DLD1 (cell line): ENCODE measurements around the gene NATD1.
"Not testable (repeated sequence)": the region's sequence is repeated elsewhere in the genome, so short reads cannot be mapped to it uniquely, and the experiment has no call there.

ENCODE experiments used
- in situ Hi-C: cut with HindIII; loops from 2 replicates; pipeline ENCODE4 v1.10.0; 2017; ENCODE audit warnings: low sequenced_read_pairs

NATD1 gene

GRCh38 chr17:21196126-21196525 lies 57.1 kb downstream of the NATD1 start:
- in situ Hi-C loops: no loop called here

GRCh38 chr17:21194703-21195102 lies 58.5 kb downstream of the NATD1 start:
- in situ Hi-C loops: no loop called here

GRCh38 chr17:21194226-21194625 lies 59.0 kb downstream of the NATD1 start:
- in situ Hi-C loops: no loop called here

GRCh38 chr17:21193031-21193430 lies 60.2 kb downstream of the NATD1 start:
- in situ Hi-C loops: no loop called here

- in situ Hi-C loops: not testable (repeated sequence)
These were observed 60.8 kb downstream of the NATD1 start for GRCh38 chr17:21192414-21192813.

GRCh38 chr17:21191698-21192097 lies 61.5 kb downstream of the NATD1 start:
- in situ Hi-C loops: no loop called here

GRCh38 chr17:21190078-21190477 lies 63.1 kb downstream of the NATD1 start:
- in situ Hi-C loops: no loop called here

GRCh38 chr17:21189361-21189760 lies 63.8 kb downstream of the NATD1 start:
- in situ Hi-C loops: no loop called here
